Mucosa of stomach (tissue), 1 donor: ENCODE results near the gene USF1.
A peak's percentile ranks its signal among the peaks of the same experiment; 100 is the strongest.

Experiments
- H3K27me3 ChIP-seq: one replicate; pipeline ENCODE4 v1.7.0; 2013; ENCODE audit warnings: mild to moderate bottlenecking, low read length; ENCODE audit not compliant: control insufficient read depth, insufficient read depth
- H3K36me3 ChIP-seq: one replicate; pipeline ENCODE4 v1.7.0; 2013; ENCODE audit warnings: low read length; ENCODE audit not compliant: control insufficient read depth, insufficient read depth
- H3K4me1 ChIP-seq: one replicate; pipeline ENCODE4 v1.7.0; 2013; ENCODE audit warnings: mild to moderate bottlenecking, low read length; ENCODE audit not compliant: control insufficient read depth, insufficient read depth
- H3K4me3 ChIP-seq: one replicate; pipeline ENCODE4 v1.7.0; 2013; ENCODE audit warnings: low read length
- H3K9ac ChIP-seq: one replicate; pipeline ENCODE4 v1.7.0; 2013; ENCODE audit warnings: mild to moderate bottlenecking, low read length, moderate library complexity
- H3K9me3 ChIP-seq: one replicate; pipeline ENCODE4 v1.7.0; 2013; ENCODE audit warnings: mild to moderate bottlenecking, low read length, moderate library complexity; ENCODE audit not compliant: control insufficient read depth
- donor health status: Pancreatic carcinoma.

The USF1 gene

DNA sequence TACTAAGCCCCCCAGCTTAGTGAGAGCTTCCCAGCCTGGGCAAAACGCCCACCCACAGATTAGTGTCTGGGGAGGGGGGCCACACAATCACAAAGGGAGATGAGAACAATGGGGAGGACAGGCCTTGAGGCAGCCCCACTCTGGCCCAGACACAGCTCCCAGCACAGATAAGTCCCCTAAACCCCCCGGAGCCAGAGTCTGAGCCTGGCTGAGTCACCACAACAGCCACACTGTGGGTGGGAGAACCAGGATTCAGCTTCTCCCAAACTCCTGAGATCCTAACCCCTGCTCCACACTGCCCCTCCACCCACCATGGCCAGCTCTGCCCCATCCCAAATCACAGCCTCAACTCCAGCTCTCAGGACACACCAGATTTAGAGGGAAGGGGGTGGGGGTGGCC lies 39.4 kb upstream of the USF1 start:
- H3K36me3 ChIP-seq: no peaks in the 10 kb centered on the region
- H3K27me3 ChIP-seq: no peaks in the 10 kb centered on the region
- H3K4me1 ChIP-seq: peaks cover 91% of the 10 kb centered on the region
- H3K9ac ChIP-seq: peak overlapping the region; percentile 91
- H3K9me3 ChIP-seq: no peaks in the 10 kb centered on the region
- no peak overlapping the region for H3K4me3 ChIP-seq

DNA sequence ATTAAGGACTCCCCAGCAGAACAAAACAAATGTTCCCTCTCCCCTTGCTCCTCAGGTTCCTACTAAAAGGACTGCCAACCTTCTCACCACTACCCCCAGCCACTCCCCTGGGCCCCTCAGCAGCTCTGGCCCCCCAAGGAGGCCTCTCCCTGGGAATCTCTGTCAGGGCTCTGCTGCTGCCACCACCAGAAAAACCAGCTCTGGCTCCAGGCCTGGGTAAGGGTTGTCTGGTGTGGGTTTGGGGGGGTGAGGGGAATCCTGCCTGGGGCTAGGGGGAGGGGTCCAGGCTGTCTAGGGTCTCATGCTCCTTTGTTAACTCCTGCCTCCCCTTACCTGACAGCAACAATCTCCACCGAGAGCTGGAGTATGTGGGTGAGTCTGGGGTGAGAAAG lies 38.8 kb upstream of the USF1 start:
- Histone ChIP-seq H3K9ac (peak overlapping the region; percentile 91), H3K36me3 (no peaks in the 10 kb centered on the region), H3K4me3 (no peak overlapping the region), H3K9me3 (no peaks in the 10 kb centered on the region), H3K27me3 (no peaks in the 10 kb centered on the region), H3K4me1 (peaks cover 89% of the 10 kb centered on the region)

DNA sequence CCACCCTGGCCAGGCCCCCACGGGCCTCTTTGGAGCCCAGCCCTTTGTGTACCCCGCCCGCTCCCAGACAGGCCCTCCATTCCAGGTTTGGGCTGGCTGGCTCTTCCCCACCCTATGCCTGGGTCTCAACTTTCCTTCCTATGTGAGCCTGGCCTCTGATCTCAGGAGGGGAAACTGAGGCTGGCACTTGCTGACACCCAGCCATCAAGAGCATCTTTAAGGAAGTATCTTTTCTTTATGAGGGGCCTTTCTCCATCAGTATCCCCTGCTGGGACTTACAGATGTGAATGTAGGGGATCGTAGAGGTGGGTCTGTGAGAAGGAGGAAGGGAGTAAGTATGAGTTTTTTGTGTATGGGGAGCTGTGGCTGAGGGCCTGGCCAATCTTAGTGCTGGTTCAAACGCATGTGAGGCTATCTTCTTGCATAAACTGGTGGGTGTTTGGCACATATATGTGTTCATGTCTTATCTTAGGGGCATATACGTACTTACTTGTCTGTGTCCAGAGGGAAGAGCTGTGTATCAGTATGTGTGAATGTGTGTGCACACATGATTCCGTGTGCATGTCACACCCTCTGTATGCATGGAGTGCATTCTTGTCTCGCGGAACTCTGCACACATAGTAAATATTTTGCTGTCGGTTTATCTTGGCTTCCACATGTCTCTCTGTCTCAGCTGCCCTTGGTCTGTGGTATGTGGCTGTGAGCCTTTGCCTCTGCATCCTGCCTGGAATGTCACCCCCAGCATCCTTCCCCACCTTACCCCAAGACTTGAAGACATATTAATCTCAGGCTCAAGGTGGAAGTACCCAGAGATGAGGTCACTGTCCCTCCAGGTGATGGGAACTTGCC lies 38.2 kb upstream of the USF1 start:
- Histone ChIP-seq H3K4me3 (no peak overlapping the region), H3K27me3 (no peaks in the 10 kb centered on the region), H3K36me3 (no peaks in the 10 kb centered on the region), H3K9ac (peak overlapping the region; percentile 91), H3K4me1 (peaks cover 87% of the 10 kb centered on the region), H3K9me3 (no peaks in the 10 kb centered on the region)

DNA sequence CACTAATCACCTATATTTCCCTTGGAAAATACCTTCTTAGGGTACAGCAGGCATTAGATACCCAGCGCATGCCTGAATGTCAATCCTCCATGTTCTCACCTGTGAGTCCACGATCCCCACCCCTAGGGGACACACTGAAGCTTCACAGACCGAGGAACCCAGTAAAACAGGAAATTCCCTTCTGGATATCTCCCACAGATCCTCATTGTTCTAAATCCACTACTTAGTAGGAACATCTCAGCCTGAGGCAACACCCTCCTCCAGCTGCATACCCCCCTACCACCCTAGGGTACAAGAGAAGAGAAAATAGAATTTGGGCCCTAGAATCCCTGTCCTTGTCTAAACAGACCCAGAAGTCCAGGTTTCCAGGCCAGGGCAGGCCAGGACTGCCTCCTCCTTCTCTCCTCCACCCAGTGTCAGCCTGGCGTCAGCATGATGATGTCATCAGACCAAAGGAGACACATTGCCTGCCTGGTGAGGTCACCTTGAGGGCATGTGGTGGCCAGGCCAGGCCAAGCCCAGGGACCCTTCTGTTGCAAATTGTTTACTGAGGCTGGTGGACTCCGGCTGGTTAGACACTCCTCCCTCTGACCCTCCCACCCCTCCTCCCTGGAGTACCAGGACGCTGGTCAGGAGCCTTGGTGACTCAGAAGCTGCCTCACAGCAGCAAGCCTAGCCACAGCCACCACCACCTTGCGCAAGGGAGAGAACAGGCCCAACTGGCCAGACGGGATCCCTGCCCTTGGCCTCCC lies 37.4 kb upstream of the USF1 start:
- H3K9ac ChIP-seq: peak overlapping the region; percentile 91
- no peak overlapping the region for H3K4me3 ChIP-seq
- H3K27me3 ChIP-seq: no peaks in the 10 kb centered on the region
- H3K4me1 ChIP-seq: peaks cover 83% of the 10 kb centered on the region
- H3K9me3 ChIP-seq: no peaks in the 10 kb centered on the region
- H3K36me3 ChIP-seq: no peaks in the 10 kb centered on the region

DNA sequence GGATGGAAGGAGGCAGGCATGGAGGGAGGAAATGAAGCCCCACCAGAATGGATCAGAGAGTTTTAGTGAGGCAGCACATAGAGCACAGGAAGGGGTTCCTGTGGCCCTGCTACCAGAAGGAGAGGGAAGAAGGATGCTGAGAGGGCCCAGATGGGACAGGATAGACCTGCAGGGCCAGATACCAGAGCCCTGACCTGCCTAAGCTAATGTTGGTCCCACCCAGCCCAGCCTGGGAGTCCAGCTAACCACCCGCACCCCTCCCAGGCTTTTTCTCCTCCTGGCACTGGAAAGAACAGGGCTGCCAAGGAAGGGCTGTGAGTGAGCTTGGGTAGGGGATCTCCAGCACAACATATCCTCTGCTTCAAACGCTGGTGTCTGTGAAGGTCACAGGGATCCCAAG lies 36.7 kb upstream of the USF1 start:
- H3K27me3 ChIP-seq: no peaks in the 10 kb centered on the region
- peaks cover 2% of the 10 kb centered on the region for H3K36me3 ChIP-seq
- peak overlapping the region; percentile 76 for H3K9ac ChIP-seq
- H3K9me3 ChIP-seq: no peaks in the 10 kb centered on the region
- no peak overlapping the region for H3K4me3 ChIP-seq
- peaks cover 76% of the 10 kb centered on the region for H3K4me1 ChIP-seq

DNA sequence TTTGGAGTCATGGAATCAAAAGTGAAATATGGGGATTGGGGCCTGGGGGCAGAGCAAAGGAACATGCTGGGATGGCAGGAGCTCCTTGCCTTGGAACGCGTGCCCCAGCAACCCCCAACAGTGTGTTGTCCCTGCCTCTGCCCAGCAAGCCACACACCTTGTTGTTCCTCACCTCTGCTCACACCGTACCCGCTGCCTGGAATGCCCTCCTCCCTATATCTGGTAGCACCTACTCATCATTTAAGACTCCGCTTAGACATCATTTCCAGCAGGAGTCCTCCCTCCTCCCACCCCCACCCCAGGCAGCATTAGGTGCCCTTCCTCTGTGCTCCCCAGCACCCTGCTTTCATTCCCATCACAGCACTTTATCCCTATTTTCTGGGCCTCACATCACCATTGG lies 35.7 kb upstream of the USF1 start:
- Histone ChIP-seq H3K9ac (no peak overlapping the region), H3K4me3 (no peak overlapping the region)

DNA sequence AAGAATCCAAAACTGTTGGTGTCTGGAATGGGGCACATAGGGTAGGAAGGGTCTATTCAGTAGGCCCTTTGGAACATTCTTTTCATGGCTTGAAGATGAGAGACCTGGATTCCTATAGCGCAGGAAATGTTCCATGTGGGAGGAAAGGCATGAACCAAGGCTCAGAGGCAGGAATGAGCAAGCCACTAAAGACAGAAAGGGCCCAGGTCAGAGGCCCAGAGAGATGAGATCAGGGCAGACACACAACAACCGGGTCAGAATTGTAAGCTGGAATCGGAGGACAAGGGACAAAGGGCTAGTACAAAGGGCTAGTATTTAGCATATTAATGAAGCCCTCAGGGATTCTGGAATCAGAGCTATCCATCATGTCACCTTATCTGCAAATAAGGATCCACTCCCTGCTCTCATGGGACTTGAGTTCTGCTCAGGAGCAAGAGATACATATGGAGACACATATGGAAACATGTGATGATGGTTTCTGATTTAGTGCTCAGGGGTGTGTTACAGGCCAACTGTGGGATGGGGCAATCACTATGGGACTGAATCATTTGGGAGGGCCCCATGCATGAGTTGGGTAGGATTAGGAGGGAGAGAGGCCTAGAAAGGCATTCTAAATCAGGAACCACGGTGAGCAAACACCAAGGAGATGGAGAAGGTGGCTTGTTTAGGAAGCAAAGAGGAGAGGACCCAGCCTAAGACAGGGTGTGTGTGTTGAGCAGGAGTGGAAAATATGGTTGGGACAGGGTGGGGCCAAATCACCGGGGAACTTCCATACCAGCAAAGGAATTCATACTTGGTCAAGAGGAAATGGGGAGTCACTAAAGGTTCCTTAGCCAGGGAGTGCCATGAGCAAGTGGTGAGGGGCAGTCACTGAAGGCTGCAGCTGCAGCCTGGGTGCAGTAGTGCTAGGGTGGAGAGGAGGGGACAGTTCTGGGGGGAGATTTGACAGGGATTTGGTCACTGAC lies 34.9 kb upstream of the USF1 start:
- no peak overlapping the region for H3K9ac ChIP-seq
- no peaks in the 10 kb centered on the region for H3K9me3 ChIP-seq
- H3K4me1 ChIP-seq: peaks cover 59% of the 10 kb centered on the region
- no peak overlapping the region for H3K4me3 ChIP-seq
- peaks cover 5% of the 10 kb centered on the region for H3K36me3 ChIP-seq
- no peaks in the 10 kb centered on the region for H3K27me3 ChIP-seq

More for the DNA sequence above, 35.7 kb upstream of the USF1 start:
- Histone ChIP-seq H3K4me1 (peaks cover 67% of the 10 kb centered on the region), H3K27me3 (no peaks in the 10 kb centered on the region), H3K9me3 (no peaks in the 10 kb centered on the region), H3K36me3 (peaks cover 5% of the 10 kb centered on the region)

DNA sequence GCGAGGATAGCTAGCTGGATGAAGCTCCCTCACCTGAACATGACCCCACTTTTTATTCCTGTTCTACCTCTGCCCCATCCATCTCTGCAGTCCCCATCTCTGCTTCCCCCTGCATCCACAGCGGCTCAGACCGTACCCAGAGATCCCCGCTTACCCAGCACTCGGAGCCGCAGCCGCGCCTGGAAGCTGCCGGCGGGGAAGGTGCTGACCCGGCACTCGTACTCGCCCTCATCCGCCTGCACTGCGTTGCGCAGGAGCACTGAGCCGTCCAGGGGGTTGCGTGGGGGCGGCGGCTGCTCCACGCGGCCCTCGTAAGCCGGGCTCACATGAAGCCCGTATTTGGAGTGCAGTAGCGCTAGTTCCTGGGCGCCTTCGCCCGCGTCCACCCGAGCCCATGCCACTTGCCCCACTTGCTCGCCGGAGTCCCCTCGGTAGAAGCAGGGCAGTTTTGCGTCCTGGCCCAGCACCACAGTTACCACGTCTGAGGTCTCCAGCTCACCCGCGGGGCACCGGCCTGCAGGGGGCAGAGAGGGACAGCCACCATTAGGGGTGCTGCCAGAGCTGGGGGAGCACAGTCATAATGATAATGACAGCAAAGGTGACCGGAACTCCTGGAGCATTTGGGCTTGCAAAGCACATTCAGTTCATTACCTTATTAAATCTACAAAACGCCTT lies 33.8 kb upstream of the USF1 start:
- Histone ChIP-seq H3K9me3 (no peaks in the 10 kb centered on the region), H3K36me3 (peaks cover 5% of the 10 kb centered on the region), H3K4me3 (no peak overlapping the region), H3K4me1 (peaks cover 53% of the 10 kb centered on the region), H3K9ac (no peak overlapping the region), H3K27me3 (no peaks in the 10 kb centered on the region)

DNA sequence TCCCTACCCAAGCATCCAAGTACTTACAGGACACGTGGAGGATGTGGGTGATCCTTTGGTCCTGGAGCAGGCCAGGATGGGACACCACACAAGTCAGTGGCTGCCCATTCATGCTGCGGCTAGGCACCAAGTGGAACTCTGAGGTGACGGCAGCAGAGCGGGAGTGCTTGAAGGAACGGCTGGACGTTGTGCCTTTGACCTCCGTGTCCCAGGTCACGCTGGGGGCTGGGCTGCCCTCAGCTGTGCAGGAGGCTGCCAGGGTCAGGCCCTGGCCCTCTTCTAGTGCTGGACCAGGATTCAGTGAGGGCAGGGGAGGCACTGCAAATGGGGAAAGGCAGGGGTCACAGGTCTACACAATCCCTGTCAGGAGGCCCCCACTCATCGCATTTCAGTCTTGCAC lies 31.6 kb upstream of the USF1 start:
- peaks cover 43% of the 10 kb centered on the region for H3K4me1 ChIP-seq
- H3K27me3 ChIP-seq: no peaks in the 10 kb centered on the region
- H3K9ac ChIP-seq: no peak overlapping the region
- H3K4me3 ChIP-seq: no peak overlapping the region
- no peaks in the 10 kb centered on the region for H3K9me3 ChIP-seq
- H3K36me3 ChIP-seq: peaks cover 17% of the 10 kb centered on the region

DNA sequence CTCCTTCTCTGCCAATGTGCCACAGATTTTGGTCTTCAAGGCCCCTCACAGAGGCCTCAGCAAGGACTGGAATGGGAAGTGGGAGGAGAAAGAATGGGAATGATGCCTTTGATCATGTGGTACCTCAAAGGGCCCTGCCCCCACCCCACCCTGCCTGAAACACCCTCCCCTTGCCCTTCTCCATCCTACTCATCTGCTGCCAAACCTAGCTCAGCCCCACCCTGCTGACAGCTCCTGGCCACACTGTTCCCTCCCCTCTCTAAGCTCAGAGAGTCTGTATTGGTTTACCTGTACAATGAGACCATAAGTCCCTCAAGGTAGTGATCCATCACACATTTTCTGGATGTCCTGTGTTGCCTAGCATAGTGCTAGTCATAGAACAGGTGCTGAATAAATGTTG lies 30.6 kb upstream of the USF1 start:
- Histone ChIP-seq H3K9ac (no peak overlapping the region), H3K4me1 (peaks cover 34% of the 10 kb centered on the region), H3K27me3 (no peaks in the 10 kb centered on the region), H3K4me3 (no peak overlapping the region), H3K9me3 (no peaks in the 10 kb centered on the region), H3K36me3 (peaks cover 18% of the 10 kb centered on the region)

DNA sequence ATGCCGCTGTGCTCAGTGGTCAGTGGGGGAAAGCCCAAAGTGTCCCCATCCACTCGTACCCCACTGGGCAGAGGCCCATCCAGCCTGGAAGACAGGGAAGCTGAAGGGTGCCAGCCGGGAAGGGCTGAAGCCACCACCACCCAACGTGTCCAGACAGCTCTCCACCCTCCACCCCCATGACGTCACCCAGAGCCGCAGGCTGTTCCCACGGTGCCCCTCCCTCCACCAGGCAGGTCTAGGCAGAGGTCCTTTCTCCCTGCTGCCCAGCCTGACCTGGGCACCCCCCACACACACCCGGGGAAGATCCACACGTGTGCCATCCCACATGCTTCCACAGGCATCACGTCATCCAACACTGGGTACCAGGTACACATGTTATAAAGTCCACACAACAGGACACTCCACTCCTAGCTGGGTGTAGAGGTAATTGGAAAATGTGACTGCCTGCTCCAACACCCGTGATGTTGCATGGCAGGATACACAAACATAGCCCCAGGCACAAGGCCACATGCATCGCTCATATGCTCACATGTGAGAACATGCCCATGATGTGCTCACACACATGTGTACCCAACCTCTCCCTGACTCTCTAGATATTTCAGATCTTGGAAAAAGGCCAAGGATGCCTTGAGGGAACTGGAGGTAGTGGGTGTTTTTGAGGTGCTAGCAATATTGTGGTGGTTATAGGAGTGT lies 29.0 kb upstream of the USF1 start:
- no peak overlapping the region for H3K9ac ChIP-seq
- no peaks in the 10 kb centered on the region for H3K9me3 ChIP-seq
- H3K36me3 ChIP-seq: peaks cover 18% of the 10 kb centered on the region
- no peaks in the 10 kb centered on the region for H3K27me3 ChIP-seq
- no peak overlapping the region for H3K4me3 ChIP-seq
- peaks cover 22% of the 10 kb centered on the region for H3K4me1 ChIP-seq
